Measurements from ENCODE around the gene BLM.
A peak's percentile ranks its signal among the peaks of the same experiment; 100 is the strongest.

BLM gene

GRCh38 chr15:90860450-90860849, 143.3 kb downstream of the BLM start:
- DNase-seq = no peak
- intact Hi-C loops (cut with DNase I) = no loop called here

- no peak for DNase-seq
- intact Hi-C loops (cut with DNase I) = no loop called here
Measured at GRCh38 chr15:90860942-90861675, 144.0 kb downstream of the BLM start.

DNA sequence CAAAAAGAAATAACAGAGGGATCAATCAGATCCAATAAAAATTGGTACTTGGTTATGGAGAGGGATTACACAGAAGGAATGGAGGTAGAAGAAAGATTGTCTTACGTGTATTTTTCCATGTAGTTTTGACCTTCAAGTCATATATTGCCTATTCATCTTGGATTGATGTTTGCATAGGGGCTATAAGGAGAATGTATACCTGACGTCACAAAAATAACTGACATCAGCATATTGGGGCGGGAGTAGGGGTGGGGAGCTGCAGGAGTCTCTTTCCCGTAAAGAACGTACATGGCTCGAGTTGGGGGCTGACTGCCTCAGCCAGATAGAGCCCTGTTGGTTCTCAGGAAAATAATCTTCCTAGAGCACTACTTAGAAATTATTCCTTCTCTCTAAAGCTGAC, 145.3 kb downstream of the BLM start:
- DNase-seq = no peak
- intact Hi-C loops (cut with DNase I) = no loop called here

GRCh38 chr15:90862964-90863778, 146.0 kb downstream of the BLM start:
- DNase-seq = no peak
- intact Hi-C loops (cut with DNase I) = no loop called here

- intact Hi-C loops (cut with DNase I) = no loop called here
- DNase-seq = peak in 18 of 42 donors; percentile 32 to 82 (median 57)
Measured at GRCh38 chr15:90863987-90864386, 146.8 kb downstream of the BLM start.

GRCh38 chr15:90864507-90864906, 147.4 kb downstream of the BLM start:
- intact Hi-C loops (cut with DNase I) = no loop called here
- no peak for DNase-seq

DNA sequence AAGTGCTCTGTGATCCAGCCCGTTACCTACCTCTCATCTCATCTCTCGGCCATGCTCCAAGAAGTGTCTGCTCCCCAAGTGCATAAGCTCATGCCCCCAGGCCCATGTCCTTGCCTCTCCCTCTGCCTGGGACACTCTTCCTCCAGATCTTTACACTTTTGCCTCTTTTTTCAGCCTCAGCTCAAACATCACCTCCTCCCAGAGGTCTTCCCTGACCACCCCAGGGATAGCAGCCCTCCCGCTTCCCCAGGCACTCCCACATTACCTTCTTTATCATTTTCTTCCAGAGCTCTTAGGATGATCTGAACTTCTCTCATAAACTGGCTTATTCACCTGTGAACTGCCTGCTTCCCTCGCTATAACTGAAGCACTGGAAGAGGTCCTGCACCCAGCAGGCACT, 148.6 kb downstream of the BLM start:
- no peak for DNase-seq
- intact Hi-C loops (cut with DNase I) = no loop called here
